GM21723 (cell line): ENCODE results near the gene CUZD1.
"Not testable (repeated sequence)": the region's sequence is repeated elsewhere in the genome, so short reads cannot be mapped to it uniquely, and the experiment has no call there.

Source experiments
- ATAC-seq: cut with Tn5 transposase; IDR thresholded peaks from one replicate; pipeline ENCODE4 v1.9.1; 2021; ENCODE audit warnings: mild to moderate bottlenecking, moderate library complexity; ENCODE audit not compliant: unreplicated experiment

CUZD1 gene

DNA sequence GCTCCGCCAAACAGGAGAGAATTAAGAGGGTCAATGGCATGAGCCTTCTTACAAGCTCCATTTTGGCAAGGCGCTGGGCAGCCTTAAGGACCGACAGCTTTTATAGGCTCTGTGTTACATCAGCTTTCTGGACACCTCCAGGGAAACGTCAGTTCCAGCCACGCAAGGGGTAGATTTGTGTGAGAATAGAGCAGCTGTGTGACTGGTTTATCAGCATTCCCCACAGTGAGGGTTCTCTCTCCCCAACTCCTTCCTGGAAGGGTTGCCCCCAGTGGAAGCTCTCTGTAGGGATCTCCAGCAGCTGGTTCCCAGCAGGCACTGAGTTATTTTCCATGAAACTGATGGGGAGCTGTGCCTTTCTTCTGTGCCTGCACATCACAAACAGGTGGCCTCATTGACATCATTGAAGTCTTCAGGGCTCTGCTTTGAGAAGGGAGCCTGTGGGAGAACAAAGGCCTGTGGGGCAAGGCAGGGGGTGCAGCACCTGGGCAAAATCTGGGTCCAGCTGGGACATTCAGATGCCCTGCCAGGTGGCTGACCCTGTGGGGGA is at the start of gene CUZD1:
TSS of gene CUZD1 (minus strand) at position 75 of the 550 bp plus-strand sequence. CDS start at position 61, 14 bp downstream.
- ATAC-seq = no peak

DNA sequence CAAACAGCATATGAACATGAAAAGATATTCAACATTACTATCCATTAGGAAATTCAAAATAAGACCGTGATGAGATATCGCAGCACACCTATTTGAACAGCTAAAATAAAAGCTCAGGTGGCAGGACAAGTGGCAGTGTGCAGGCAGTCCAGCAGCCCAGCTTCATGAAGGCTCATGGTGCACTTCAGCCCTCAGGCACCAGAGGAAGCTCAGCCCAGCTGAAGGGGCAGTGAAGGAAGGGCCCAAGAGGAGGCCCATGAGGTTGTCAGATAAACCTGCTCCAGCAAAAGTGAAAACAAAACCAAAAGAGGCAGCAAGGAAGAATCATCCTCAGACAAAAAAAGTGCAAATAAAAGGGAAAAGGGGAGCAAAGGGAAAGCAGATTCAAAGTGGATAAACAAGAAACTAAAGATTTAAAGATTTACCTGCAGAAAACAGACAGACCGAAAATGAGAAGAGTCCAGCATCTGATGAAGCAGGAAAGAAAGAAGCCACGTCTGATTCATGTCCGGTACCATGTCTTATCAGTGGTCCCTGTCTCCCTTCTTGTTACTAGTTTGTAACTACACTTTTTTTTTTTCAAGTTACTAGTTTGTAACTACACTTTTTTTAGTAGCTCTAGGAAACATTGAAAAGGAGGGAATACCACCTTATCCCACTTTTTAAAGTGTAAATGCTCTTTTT is 48.7 kb upstream of the CUZD1 start:
- no peak for ATAC-seq

DNA sequence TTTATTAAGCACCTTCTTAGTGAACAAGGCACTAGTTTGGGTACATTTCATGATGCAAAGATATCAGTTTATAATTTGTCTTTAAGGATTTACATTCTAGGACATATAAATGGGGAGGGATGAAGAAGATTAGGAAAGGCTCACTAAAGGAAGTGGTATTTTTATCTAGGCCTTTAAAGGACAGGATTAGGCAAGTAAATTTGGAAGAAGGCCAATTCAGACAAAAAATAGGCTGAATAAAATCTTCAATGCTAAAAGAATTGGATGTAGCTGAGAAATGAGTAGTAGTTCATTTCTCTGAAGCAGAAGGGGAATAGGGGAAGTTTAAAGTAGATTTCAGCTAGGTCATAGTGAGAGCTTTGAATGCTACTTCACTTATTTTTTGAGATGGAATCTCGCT is 38.5 kb upstream of the CUZD1 start:
- ATAC-seq = no peak

GRCh38 chr10:122882766-122883165 is 37.1 kb upstream of the CUZD1 start:
- no peak for ATAC-seq

DNA sequence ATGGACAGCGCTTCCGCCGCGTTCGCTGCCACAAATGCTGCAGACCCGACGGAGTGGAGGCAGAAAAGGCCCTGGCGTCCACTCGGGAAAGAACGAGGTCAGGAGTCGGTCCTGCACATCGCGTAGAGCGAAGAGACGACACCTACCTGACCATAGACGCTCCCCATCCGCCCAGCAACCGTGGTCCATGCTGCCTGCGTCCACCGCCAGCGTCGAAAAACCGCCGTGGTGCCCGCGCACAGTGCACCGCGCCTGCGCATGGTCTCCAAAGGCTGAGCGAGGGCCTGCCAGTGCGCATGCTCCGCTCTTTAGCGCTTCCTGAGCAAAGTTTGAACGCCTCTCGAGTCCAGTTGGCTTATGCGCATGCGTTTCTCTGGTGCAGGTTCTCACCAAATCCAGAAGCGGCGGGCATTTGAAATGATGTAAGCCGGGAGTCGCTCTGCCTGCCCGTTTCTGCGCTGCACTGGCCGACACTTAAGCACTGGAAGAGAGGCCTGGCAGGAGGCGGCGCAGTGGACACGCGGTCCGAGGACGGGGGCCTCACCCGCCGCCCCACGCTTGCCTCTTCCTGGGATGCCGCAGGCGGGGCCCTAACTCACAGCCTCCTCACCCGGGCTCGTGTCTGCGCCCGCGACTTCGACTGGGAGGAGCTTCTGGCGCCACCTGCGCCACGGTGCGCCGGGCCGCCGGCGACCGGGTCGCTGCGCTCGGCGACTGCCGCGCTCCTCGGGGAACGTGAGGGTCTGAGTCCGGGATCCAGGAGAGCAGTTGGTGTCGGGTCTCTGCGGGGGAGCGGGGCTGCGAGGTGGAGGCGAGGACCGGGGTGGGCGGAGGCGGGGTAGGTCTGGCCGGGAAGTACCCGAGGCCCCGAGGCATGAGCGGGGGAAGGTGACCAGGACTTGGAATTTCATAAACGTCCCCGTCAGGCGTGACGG is 33.9 kb upstream of the CUZD1 start, which contains the start of gene FAM24B:
TSS of gene FAM24B (minus strand) at position 243 of the 935 bp plus-strand sequence. CDS start 29,066 bp downstream, outside the sequence.
- ATAC-seq = peak; percentile 84

DNA sequence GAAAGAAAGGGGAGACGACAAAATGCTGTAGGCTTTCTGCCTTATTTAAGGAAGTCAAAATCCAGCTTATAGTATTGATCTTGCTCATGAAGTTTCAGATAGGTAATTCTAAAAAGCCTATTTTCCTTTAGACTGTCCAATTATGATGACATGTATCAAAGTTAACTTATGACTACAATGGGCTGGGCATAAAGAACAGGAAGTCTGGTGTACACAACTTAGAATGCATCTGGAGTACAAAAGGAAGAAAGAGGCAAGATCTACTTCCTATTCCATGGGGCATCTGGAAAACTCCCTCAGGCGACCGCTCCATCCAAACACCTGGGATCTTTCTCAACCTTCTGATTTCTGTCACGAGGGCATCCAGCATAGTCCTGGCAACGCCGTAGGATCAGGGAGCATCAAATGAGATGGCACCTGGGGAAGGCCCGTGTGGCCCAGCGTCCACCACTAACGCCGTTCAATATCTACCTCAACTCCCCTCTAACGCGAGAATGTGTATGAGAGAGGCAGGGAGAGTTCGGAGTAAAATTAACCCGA is 33.2 kb upstream of the CUZD1 start:
- ATAC-seq = peak; percentile 7

DNA sequence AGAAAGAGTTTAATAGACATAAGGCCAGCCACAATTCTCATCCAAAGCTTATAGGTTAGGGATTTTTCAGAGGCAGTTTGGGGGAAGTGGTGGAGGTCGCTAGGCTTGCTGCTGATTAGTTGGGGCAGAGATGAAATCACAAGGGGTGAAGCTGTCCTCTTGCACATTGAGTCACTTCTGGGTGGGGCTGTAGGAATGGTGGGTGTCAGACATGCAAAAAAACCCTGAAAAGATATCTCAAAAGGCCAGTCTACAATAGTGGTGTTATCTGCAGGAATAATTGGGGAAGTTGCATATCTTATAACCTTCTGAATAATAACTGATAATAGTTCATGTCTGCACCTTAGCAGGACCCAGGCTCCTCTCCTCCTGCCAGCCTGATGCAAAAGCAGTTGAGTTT is 31.6 kb upstream of the CUZD1 start:
- no peak for ATAC-seq

DNA sequence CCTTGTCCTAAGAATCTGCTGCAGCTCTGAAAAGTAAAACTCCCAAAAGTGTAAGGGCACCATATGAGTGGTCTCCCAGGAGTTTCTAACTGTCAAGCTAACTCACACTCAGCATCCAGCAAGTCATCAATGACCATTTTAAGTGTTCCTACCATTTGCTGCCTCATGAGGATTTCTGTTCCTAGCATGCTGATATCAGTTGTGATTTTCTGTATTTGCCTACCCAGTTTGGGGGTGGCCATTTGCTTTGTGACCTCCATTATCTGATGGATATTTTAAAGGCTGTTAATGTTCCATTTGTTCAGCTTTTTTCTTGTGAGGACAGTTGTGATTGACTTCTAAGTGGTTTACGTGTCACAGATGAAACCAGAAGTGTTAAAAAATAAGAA is 30.8 kb upstream of the CUZD1 start:
- ATAC-seq = no peak

- ATAC-seq = no peak
Observed at GRCh38 chr10:122875843-122876466, 30.3 kb upstream of the CUZD1 start.

DNA sequence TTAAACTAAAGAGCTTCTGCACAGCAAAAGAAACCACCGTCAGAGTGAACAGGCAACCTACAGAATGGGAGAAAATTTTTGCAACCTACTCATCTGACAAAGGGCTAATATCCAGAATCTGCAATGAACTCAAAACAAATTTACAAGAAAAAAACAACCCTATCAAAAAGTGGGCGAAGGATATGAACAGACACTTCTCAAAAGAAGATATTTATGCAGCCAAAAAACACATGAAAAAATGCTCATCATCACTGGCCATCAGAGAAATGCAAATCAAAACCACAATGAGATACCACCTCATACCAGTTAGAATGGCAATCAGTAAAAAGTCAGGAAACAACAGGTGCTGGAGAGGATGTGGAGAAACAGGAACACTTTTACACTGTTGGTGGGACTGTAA is 26.3 kb upstream of the CUZD1 start:
- not testable (repeated sequence) for ATAC-seq

DNA sequence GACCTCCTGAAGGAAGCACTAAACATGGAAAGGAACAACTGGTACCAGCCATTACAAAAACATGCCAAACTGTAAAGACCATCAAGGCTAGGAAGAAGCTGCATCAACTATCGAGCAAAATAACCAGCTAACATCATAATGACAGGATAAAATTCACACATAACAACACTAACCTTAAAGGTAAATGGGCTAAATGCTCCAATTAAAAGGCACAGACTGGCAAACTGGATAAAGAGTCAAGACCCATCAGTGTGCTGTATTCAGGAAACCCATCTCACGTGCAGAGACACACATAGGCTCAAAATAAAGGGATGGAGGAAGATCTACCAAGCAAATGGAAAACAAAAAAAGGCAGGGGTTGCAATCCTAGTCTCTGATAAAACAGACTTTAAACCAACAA is 23.1 kb upstream of the CUZD1 start:
- ATAC-seq = not testable (repeated sequence)

DNA sequence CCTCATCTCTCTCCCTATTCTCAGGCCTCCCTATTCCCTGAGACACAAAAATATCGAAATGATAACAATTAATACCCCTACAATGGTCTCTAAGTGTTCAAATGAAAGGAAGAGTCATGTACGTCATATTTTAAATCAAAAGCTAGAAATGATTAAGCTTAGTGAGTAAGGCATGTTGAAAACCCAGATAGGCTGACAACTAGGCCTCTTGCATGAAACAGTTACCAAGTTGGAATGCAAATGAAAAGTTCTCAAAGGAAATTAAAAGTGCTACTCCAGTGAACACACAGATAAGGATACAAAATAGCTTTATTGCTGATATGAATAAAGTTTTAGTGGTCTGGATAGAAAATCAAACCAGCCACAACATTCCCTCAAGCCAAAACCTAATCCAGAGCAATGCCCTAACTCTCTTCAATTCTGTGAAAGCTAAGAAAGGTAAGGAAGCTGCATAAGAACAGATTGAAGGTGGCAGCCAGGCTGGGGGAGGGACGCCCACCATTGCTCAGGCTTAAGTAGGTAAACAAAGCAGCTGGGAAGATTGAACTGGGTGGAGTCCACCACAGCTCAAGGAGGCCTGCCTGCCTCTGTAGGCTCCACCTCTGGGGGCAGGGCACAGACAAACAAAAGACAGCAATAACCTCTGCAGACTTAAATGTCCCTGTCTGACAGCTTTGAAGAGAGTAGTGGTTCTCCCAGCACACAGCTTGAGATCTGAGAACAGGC is 21.3 kb upstream of the CUZD1 start:
- not testable (repeated sequence) for ATAC-seq

DNA sequence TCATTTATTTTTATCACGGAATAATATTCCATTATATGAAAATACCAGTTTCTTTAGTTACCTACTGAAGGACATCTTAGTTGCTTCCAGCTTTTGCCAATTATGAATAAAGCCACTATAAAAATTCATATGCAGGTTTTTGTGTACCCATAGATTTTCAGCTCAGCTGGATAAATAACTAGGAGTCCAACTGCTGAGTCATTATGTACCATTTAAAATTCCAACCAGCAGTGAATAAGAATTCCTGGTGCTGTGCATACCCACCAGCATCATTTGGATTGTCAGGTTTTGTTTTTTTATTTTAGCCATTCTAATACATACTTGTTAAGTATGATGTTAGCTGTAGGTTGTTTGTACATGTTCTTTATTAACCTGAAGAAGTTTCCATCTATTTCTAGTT is 19.2 kb upstream of the CUZD1 start:
- no peak for ATAC-seq

- ATAC-seq = no peak
Observed at GRCh38 chr10:122864194-122864592, 18.5 kb upstream of the CUZD1 start.

GRCh38 chr10:122863216-122864193 is 17.8 kb upstream of the CUZD1 start:
- no peak for ATAC-seq

DNA sequence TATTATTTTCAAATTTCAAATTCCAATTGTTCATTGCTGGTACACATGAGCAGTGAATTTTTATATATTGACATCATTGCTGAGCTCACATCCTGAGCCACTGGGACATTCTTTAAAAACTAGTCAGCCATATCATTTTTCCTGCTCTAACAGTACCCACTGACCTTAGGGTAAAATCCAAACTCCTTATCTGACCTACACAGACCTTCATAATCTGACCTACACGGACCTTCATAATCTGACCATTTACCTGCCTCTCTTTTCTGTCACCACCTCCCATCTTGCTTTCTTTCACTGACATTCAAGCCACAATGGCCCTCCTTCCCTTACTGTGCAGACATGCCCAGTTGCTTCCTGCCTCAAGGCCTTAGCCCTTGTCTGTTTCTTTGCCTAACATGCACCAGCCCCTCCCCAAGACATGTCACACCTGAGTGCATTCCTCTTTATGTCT is 16.1 kb upstream of the CUZD1 start:
- ATAC-seq = no peak

- ATAC-seq = no peak
Observed at GRCh38 chr10:122859527-122859926, 13.9 kb upstream of the CUZD1 start.

DNA sequence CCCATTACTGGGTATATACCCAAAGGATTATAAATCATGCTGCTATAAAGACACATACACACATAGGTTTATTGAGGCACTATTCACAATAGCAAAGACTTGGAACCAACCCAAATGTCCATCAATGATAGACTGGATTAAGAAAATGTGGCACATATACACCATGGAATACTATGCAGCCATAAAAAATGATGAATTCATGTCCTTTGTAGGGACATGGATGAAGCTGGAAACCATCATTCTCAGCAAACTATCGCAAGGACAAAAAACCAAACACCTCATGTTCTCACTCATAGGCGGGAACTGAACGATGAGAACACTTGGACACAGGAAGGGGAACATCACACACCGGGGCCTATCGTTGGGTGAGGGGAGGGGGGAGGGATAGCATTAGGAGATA is 12.4 kb upstream of the CUZD1 start:
- ATAC-seq = not testable (repeated sequence)

- no peak for ATAC-seq
Observed at GRCh38 chr10:122856902-122857301, 11.2 kb upstream of the CUZD1 start.
